ENCODE results near the gene ATXN2.
"Not testable (repeated sequence)": the region's sequence is repeated elsewhere in the genome, so short reads cannot be mapped to it uniquely, and the experiment has no call there.

ATXN2 gene

DNA sequence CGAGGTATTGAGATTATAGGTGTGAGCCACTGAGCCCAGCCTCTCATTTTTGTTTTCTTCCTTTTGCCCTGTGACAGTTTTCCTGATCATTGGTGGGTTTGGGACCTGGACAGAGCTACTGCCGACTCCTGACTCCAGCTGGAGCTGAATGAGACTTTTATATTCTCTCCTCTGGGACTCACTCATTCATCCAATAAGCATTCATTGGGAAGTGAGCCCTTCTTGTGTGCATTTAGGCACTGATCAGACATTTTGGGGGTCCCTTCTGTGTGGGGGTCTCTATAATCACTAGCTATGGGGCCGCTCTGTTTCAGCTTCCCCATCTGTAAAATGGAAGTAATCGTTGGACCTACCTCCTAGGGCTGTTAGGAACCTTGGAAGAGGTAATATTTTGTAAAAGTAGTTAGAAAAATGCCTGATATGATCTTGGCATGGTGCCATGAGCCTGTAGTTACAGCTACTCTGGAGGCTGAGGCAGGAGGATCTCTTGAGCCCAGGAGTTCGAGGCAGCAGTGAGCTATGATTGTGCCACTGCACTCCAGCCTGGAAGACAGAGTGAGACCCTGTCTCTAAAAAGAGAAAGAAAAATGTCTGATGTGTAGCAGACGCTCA is 186.2 kb downstream of the ATXN2 start:
- DNase-seq, result no peak

DNA sequence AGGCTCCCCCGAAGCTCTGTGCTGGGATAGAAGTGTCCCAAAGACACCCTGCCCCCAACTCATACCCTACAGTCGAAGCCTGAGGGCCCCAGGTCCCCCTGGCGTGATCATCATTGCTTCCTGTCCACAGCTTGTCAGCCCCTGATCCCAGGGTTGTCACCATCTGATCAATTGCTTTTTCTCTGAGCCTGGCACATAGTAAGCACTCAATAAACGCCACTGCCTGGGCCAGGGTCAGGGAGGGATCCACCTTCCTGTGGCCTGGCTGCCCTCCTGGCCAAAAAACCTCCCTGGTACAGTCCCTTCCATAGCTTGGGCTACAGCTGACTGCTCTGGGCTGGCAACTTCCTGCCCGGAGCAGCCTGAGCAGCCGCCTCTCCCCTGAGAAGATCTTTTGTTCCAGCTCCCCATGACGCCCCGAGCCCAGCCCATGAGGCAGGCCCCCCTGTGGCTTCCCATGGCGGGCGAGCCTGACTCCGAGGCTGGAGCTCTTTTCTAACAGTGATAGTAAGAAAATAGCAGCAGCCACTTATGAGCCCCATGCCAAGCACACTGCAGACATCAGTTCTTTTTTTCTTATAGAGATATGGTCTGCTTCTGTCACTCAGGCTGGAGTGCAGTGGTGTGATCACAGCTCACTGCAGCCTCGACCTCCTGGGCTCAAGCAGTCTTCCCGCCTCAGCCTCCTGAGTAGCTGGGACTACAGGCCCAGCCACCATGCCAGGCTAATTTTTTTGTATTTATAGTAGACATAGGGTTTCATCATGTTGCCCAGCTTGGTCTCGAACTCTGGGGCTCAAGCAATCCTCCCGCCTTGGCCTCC is 186.9 kb downstream of the ATXN2 start:
- DNase-seq, result no peak

DNA sequence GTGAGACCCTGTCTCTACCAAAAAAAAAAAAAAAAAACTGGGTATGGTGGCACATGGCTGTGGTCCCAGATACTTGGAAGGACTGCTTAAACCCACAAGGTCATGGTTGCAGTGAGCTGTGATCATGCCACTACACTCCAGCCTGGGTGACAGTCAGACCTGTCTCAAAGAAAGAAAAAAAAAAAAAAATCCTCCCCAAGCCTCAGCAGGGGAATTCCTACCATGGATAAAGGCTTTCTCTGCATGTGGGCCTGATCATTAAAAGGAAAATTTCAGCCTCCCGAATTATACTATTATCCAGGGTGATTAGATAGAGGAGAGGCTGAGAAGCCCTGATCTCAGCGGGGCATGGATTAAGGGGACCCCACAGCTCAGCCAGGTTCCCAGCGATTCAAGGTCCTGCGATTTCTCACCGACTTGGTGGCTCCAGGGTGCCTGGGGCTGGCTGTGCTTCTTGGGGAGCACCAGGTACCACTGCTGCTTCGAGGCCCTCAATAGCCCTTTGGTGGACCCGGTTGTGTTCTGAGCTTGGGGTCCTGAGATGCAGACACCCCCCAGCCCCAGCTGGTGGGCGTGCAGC is 187.8 kb downstream of the ATXN2 start:
- no peak for DNase-seq

DNA sequence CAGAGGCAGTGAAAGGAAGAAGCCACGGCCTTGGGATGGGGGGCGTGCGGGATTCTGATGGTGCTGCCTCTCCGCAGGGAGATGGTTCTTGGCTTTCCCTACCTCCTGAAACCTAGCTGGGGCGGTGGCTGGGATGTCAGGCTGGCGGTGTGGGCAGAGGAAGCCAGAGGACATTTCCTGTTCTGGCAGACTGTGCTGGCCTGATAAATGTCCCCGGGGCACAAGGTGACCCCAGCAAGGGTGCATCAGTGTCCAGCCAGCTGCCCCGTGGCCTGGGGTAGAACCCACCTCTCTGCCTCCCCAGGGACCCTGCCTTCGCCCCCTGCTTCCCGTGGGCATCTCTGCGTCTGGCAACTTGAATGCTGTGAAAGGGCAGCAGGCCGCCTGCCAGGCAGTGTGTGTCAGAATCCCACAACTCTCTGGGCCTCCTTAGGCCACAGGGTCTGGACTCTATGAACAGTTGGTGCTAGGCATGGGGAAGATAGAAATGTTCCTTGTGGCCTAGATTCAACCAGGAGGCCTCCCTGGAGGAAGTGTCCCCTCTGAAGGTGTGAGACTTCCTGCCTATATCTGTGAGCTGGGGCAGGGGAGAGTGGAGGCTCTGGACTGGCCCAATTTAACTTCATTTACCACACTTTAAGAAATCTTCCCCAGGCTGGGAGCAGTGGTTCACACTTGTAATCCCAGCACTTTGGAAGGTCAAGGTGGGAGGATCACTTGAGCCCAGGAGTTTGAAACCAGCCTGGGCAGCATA is 188.5 kb downstream of the ATXN2 start:
- no peak for DNase-seq

DNA sequence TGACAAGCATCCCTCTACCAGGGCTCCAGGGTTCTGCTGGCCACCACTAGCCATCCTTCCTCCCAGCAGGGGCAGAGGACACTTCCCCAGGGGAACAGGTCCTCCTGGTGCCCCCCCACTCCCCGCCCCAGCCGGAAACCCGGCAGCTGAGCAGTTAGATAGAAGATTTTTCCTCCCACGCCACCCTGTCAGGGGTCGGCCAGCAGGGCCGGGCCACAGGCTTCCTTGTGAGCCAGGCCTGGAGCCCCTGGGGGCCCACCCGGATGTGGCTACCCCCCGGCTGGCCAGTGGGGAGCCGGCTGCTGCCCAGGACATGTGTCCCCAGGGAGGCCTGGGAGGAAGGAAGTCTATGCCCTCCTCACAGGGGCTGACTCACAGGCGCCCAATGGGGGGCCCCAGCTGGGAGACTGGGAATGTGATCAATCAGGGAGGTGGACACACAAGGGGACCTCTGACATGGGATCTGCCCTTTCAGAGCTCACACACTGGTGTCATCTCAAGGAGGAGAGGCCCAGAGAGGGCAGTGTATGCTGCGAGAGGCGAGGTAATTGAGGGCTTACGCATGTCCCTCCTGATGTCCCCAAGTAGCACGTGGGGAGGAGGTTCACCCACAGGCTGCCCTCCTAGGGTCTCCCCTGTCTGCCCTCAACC is 189.2 kb downstream of the ATXN2 start:
- DNase-seq, result peak; percentile 27

DNA sequence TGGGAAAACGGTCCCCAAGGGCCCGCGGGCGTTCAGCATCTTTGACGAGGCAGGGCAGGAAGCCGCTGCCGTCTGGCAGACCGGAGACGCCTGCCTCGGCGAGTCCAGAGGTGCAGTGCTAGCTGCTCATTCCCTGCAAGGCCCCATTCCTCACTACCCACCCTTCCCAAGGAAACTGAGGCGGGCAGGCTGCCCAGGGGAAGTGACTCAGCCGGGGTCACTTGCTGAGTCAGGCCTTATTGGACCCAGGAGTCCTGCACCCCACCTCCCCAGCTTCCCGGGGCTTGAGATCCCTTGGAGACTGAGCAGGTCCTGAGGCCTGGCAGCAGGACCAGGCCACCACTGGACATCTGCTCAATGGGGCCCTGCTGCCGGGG is 189.7 kb downstream of the ATXN2 start:
- DNase-seq, result no peak

DNA sequence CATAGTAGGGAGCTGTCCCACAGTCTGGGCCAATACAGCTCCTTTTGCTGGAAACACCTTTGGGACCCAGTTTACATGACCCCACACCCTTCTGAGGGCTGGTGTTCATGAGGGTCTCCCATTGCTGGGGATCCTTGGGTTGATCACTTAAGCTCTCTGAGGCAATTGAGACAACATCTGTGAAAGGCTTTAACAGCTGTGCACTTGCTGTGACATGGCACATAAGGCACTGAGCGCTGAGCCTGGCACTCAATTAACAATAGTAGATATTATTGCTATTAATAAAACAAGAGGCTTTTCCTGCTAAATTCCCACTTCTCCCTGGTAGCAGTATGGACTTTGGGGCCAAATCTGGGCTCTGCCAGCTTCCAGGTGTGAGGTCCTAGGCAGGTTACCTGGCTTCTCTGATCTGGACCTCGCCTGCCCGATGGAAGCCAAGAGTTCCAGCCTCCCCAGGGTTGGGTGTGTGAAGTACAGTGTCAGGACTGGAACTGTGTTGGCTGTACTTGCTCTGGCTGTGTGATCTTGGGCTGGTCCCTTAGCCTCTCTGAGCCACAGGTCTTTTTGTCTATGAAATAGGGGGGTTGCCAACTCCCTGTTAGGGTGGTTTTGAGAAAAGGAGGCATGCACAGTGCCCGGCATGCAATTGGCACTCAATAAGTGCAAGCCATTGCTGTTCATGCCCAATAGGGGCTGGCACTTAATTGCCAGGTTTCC is 190.3 kb downstream of the ATXN2 start:
- no peak for DNase-seq

DNA sequence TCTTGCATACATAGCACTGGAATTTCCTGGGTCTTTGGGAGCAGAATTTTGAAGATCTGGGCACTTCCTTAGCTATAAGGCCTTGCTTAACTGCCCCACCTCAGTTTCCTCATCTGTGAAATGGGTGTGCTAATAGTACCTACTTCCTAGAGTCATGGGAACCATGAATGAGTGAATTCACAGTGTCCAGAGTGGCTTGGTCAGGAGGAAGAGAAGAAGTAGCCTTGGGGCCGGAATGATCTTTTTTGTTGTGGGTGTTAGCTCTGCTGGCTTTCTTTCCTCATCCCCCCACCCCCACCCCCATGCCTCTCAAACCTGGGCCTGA is 191.0 kb downstream of the ATXN2 start:
- no peak for DNase-seq

DNA sequence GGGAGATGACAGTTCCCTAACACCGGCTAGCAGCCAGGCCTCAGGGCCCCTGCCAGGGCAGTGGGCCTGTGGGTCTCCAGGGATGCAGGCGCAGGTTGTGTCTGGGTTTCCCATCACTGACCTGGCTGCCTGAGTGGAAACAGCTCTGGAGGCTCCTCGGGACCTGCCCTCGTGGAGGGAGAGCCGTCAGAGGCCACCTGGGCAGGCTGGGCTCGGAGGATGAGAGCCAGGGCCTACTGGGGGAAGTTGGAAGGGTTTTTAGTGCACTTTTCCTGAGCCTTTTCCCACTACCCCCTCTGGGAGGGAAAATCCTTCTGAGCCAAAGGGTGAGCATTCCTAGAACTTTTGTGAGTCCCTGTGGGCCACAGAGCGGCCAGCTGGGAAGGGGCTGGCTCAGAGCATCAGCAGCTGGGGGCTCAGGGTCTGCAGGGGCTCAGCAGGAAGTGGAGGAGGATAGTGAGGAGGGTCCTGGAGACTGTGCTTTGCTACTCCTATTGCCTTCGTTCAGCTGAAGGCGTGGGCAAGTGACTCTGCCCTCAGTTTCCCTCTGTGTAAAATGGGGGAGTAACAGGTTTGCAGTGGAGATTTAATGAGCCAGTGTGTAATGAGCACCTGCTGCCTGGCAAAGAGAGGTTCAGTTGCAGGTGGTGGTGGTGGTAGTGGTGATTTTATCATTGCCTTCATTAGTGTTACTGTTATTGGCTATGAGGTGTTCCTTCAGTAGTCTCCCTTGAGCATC is 191.6 kb downstream of the ATXN2 start:
- DNase-seq, result no peak

DNA sequence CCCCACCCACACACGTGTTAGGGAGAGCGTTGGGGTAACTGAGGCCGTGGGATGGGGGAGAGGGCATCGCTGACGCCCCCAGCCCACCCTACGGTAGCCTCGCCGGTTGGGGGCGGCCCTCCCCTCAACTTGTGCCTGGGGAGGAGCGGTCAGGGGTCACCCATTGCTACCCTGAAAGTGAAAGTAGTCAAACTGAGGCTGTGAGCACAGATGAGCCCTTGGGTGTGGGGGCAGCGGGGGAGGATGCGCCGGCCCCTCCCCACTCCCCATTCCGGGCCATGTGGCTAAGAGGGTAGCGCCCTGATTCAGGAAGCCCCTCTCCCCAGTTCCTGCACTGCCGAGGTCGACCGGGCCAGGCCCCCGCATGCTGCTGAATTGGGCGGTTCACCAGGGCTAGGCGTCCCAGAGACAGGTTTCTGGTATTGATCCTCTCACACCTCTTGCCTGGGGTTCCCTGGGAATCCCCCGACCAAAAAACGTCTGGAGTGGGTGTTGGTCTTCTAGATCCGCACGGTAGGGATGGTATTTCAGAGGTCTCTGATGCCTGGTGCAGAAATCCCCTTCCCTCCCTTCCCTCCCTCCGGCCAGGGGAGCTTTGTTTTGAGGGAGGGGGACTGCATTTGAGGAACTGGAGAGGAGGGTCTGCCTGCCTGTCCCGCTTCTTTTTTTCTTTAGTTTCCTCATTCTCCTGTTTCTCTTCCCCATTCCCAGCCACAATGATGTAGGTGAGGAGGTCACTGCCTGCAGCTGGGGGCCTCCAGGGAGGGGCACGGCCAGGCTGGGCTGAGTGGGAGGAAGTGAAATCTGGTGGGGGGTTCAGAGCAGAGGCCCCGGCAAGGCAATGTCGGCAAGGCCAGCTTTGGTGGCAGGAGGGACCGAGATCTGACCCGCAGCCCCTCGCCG is 192.4 kb downstream of the ATXN2 start:
- no peak for DNase-seq

DNA sequence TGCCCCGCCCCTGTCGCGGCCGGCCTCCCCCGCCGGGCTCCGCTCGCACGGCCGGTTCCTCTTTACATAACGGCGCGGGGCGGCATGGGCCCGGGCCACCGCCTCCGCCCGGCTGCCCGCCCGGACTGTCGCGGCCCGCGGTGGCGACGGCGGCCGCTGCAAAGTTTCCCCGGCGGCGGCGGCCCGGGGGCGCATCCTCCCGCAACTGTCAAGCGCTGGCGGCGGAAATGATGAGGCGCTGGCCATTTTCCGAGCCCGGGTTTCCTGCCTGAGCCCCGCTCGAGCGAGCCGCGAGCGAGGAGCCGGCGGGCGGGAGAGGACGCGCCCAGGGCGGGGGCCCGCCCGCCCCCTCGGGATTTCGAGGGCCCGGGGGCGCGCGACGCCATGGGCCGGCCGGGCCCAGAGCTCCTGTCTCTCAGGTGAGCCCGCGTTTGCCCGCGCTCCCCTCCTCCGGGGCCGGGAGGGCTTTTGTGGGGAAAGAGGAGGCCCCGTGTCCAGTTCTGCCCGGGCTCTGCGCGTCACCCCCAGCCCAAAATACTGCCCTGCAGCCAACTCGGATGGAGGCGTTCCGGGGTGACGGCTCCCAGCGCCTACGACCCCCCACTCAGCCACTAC is 193.1 kb downstream of the ATXN2 start, which contains the start of gene SH2B3:
Gene SH2B3, plus strand, starts transcription at position 65 of the 615 bp plus-strand sequence. CDS start 12,223 bp downstream, outside the sequence.
- peak; percentile 54 for DNase-seq

DNA sequence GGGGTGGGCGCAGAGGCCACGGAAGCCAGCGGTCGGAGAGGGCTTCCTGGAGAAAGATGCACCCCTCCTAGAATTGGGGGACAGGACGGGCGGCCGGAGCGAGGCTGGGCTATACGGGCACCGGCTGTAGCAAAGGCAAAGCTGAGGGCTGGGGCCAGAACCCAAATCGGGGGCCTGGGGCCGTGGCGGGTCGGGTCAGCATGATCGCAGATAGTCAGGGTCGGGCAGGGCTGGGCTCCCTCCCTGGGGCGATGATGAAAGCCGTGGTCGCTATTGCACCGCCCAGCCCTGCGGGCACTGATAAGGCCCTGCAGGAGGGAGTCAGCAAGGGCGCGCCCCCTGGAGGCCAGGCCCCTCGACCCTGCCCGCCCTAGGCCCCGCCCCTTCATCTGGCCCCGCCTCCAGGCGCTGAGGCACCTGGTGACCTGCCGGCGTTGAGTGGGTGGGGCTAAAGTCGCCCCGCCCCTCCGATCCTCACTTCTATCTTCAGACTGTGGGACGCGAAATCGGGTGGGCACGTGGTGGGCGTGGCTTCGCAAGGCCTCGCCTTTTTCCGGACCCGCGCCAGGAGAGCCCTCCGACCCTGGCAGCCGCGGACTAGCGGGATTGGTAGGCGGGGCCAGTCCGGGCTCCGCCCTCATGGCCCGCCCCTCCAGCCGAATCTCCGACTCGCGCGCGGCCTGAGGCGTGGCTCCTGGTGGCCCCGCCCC is 193.8 kb downstream of the ATXN2 start:
- peak; percentile 89 for DNase-seq

DNA sequence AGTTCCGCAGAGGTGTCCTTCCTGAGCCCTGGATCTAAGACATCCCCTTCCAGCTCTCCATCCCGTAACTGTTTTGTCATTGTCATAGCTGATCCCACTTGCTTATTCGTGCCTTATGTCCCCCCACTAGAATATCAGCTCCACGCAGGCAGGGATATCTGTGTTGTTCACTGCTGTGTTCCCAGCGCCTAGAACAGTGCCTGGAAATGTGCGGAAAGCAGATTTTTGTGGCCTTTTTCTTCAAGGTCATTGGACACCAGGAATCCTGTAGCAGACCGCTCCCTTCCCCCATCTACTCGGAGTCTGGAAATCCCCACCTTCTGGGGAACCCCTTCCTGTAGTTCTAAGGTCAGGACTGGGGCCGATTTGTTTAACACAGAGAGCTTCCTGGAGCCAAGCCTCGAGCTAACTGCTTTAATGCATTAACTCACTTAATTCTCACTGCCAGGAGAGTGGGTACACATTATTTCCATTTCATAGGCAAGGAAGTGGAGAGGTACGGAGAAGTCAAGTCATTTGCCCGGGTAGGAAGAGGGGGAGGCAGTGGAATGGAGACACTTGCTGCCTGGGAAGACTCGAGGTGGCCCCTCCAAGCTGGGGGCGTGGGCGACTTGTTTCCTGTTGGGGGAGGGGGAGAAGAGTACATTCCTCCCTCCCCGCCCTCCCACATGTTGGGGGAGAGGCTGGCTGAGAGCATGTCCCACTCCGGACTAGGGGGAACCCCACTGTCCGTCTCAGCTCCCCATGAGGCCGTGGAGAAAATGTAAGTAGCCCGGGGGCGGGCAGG is 194.6 kb downstream of the ATXN2 start:
- peak; percentile 66 for DNase-seq

DNA sequence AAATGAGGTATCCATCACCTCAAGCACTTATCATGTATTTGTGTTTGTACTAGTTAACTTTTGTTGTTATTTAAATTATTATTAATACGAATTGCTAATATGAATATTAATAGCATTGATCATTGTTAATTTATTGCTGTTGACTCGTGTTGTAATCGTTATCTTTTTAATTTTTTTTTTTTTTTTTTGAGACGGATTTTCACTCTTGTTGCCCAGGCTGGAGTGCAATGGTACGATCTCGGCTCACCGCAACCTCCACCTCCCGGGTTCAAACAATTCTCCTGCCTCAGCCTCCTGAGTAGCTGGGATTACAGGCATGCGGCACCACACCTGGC is 196.7 kb downstream of the ATXN2 start:
- not testable (repeated sequence) for DNase-seq
